HG03521 (cell line): ENCODE data around the gene ARMH4.
A peak's percentile ranks its signal among the peaks of the same experiment; 100 is the strongest.

Source experiments
- ATAC-seq: cut with Tn5 transposase; IDR thresholded peaks from one replicate; pipeline ENCODE4 v1.9.1; 2021; ENCODE audit warnings: mild to moderate bottlenecking, moderate library complexity; ENCODE audit not compliant: unreplicated experiment

The ARMH4 gene

GRCh38 chr14:58100735-58101368 is 51.2 kb downstream of the ARMH4 start:
- ATAC-seq, result no peak

- no peak for ATAC-seq
These were observed 52.3 kb downstream of the ARMH4 start for GRCh38 chr14:58099682-58100081.

GRCh38 chr14:58098507-58098906 is 53.5 kb downstream of the ARMH4 start:
- no peak for ATAC-seq

GRCh38 chr14:58096731-58097130 is 55.3 kb downstream of the ARMH4 start:
- no peak for ATAC-seq

- ATAC-seq, result no peak
These were observed 60.0 kb downstream of the ARMH4 start for GRCh38 chr14:58091883-58092630.

- no peak for ATAC-seq
These were observed 62.4 kb downstream of the ARMH4 start for GRCh38 chr14:58089612-58090011.

GRCh38 chr14:58088961-58089360 is 63.1 kb downstream of the ARMH4 start:
- no peak for ATAC-seq

GRCh38 chr14:58085877-58086276 is 66.1 kb downstream of the ARMH4 start:
- ATAC-seq, result no peak

GRCh38 chr14:58082491-58083098 is 69.4 kb downstream of the ARMH4 start:
- no peak for ATAC-seq

- no peak for ATAC-seq
These were observed 70.0 kb downstream of the ARMH4 start for GRCh38 chr14:58082011-58082410.

- no peak for ATAC-seq
These were observed 73.5 kb downstream of the ARMH4 start for GRCh38 chr14:58078471-58078870.

GRCh38 chr14:58078068-58078467 is 73.9 kb downstream of the ARMH4 start:
- no peak for ATAC-seq

GRCh38 chr14:58077621-58078020 is 74.4 kb downstream of the ARMH4 start:
- ATAC-seq, result no peak

GRCh38 chr14:58073516-58073915 is 78.5 kb downstream of the ARMH4 start:
- no peak for ATAC-seq

- ATAC-seq, result peak; percentile 77
These were observed 79.5 kb downstream of the ARMH4 start for GRCh38 chr14:58072288-58073071.

- ATAC-seq, result no peak
These were observed 80.7 kb downstream of the ARMH4 start for GRCh38 chr14:58071341-58071740.

- no peak for ATAC-seq
These were observed 83.7 kb downstream of the ARMH4 start for GRCh38 chr14:58068306-58068705.

GRCh38 chr14:58066115-58066514 is 85.9 kb downstream of the ARMH4 start:
- ATAC-seq, result no peak

- no peak for ATAC-seq
These were observed 90.4 kb downstream of the ARMH4 start for GRCh38 chr14:58061581-58061980.

GRCh38 chr14:58060898-58061297 is 91.1 kb downstream of the ARMH4 start:
- no peak for ATAC-seq

GRCh38 chr14:58060077-58060476 is 91.9 kb downstream of the ARMH4 start:
- no peak for ATAC-seq
